GM18907 (cell line): ENCODE data around the gene PSMB11.
"Not testable (repeated sequence)": the region's sequence is repeated elsewhere in the genome, so short reads cannot be mapped to it uniquely, and the experiment has no call there.

Experiments
- ATAC-seq: cut with Tn5 transposase; IDR thresholded peaks from one replicate; pipeline ENCODE4 v1.9.1; 2021; ENCODE audit warnings: mild to moderate bottlenecking, moderate library complexity; ENCODE audit not compliant: unreplicated experiment

Gene PSMB11

GRCh38 chr14:23042162-23042965 is at the start of gene PSMB11:
TSS of gene PSMB11 (plus strand) at chr14:23042212. CDS start at chr14:23042226, 14 bp downstream.
- ATAC-seq = no peak

GRCh38 chr14:22993517-22993916 is 48.5 kb upstream of the PSMB11 start:
- no peak for ATAC-seq

- no peak for ATAC-seq
These were observed 47.2 kb upstream of the PSMB11 start for GRCh38 chr14:22994762-22995275.

- no peak for ATAC-seq
These were observed 46.0 kb upstream of the PSMB11 start for GRCh38 chr14:22995889-22996625.

GRCh38 chr14:22996768-22997654 is 45.0 kb upstream of the PSMB11 start:
- no peak for ATAC-seq

GRCh38 chr14:22997676-22998323 is 44.2 kb upstream of the PSMB11 start:
- ATAC-seq = no peak

- ATAC-seq = no peak
These were observed 43.5 kb upstream of the PSMB11 start for GRCh38 chr14:22998329-22999012.

- ATAC-seq = no peak
These were observed 41.2 kb upstream of the PSMB11 start for GRCh38 chr14:23000860-23001259.

GRCh38 chr14:23002592-23002991 is 39.4 kb upstream of the PSMB11 start:
- no peak for ATAC-seq

GRCh38 chr14:23004274-23004673 is 37.7 kb upstream of the PSMB11 start:
- not testable (repeated sequence) for ATAC-seq

- ATAC-seq = no peak
These were observed 36.4 kb upstream of the PSMB11 start for GRCh38 chr14:23005451-23006187.

- no peak for ATAC-seq
These were observed 35.9 kb upstream of the PSMB11 start for GRCh38 chr14:23006188-23006534.

GRCh38 chr14:23006544-23007419 is 35.2 kb upstream of the PSMB11 start:
- ATAC-seq = peak; percentile 94

- no peak for ATAC-seq
These were observed 33.2 kb upstream of the PSMB11 start for GRCh38 chr14:23008831-23009230.

GRCh38 chr14:23009483-23009938 is 32.5 kb upstream of the PSMB11 start:
- ATAC-seq = no peak

GRCh38 chr14:23009939-23010726 is 31.9 kb upstream of the PSMB11 start, which contains the start of gene C14orf93:
TSS of gene C14orf93 (minus strand) at chr14:23010143. CDS start at chr14:22999023, 11,120 bp downstream.
- no peak for ATAC-seq

- no peak for ATAC-seq
These were observed 28.8 kb upstream of the PSMB11 start for GRCh38 chr14:23013054-23013748.
